SK-N-SH (cell line): ENCODE measurements around the gene SMIM5. TPM values are rescaled to one million over a fixed set of nuclear protein-coding genes. Genes with fewer than 3 reads are reported as not detected.

ENCODE experiments used
- CTCF ChIA-PET: fragments of 300-600, 350-600 bp; formaldehyde crosslinking; extraction: SDS; loops from one replicate; lab custom pipeline; 2021; lab: Yijun Ruan, JAX
- POLR2A ChIA-PET: fragments of 350-600 bp; sonication (Branson Sonifier 250); formaldehyde crosslinking; extraction: SDS; loops from one replicate; lab custom pipeline; 2020; ENCODE audit warnings: antibody characterized with exemption, inconsistent platforms; lab: Yijun Ruan, JAX
- DNase-seq: peaks from one replicate; pipeline ENCODE4 v3.0.0; 2012
- H2AFZ ChIP-seq: fragments of 200-600 bp; sonication (generic); 2 replicates; pipeline ENCODE4 v1.8.1; 2016; ENCODE audit warnings: antibody characterized with exemption, mild to moderate bottlenecking, low read depth
- H3F3A ChIP-seq: fragments of 200-600 bp; sonication (generic); replicated peaks from 2 replicates; pipeline ENCODE3; 2016; ENCODE audit warnings: antibody characterized with exemption, mild to moderate bottlenecking; ENCODE audit not compliant: insufficient read depth
- H3K27ac ChIP-seq, 2 experiments: fragments of 200-500 bp in 1 of 2; fragments of 200-600 bp in 1 of 2; sonication (Bioruptor generic) in 1 of 2; sonication (generic), shearing (Covaris generic) in 1 of 2; 2 replicates each; pipeline versions ENCODE4 v1.5.1 to v1.6.1; 2014 to 2016; ENCODE audit warnings: low read depth in 2 of 2, inconsistent platforms in 1 of 2, low read length in 1 of 2, mild to moderate bottlenecking in 1 of 2, mixed read lengths in 1 of 2
- H3K27me3 ChIP-seq: fragments of 200-600 bp; sonication (generic), shearing (Covaris generic); 2 replicates; pipeline ENCODE4 v1.6.1; 2016; ENCODE audit warnings: mixed run types; ENCODE audit not compliant: insufficient read depth
- H3K36me3 ChIP-seq, 2 experiments: fragments of 200-500 bp in 1 of 2; fragments of 200-600 bp in 1 of 2; sonication (Bioruptor generic) in 1 of 2; sonication (generic) in 1 of 2; replicated peaks in 1 of 2; 2 replicates each; pipeline versions ENCODE3 to v1.5.1; 2014 to 2016; ENCODE audit warnings: low read length in 1 of 2, mild to moderate bottlenecking in 1 of 2; ENCODE audit not compliant: insufficient read depth in 2 of 2, control insufficient read depth in 1 of 2
- H3K4me1 ChIP-seq, 2 experiments: fragments of 200-500 bp in 1 of 2; fragments of 200-600 bp in 1 of 2; sonication (Bioruptor generic) in 1 of 2; sonication (generic), shearing (Covaris generic) in 1 of 2; 2 replicates each; pipeline versions ENCODE4 v1.5.1 to v1.6.1; 2014 to 2016; ENCODE audit warnings: low read depth in 1 of 2, low read length in 1 of 2, mixed run types in 1 of 2; ENCODE audit not compliant: insufficient read depth in 2 of 2, control insufficient read depth in 1 of 2
- H3K4me2 ChIP-seq: fragments of 200-600 bp; sonication (generic), shearing (Covaris generic); 2 replicates; pipeline ENCODE4 v1.6.1; 2017; ENCODE audit warnings: mixed run types
- H3K4me3 ChIP-seq, 2 experiments: fragments of 200-500 bp in 1 of 2; fragments of 200-600 bp in 1 of 2; sonication (Bioruptor generic) in 1 of 2; sonication (generic), shearing (Covaris generic) in 1 of 2; 2 replicates each; pipeline versions ENCODE4 v1.5.1 to v1.8.1; 2014 to 2016; ENCODE audit warnings: low read depth in 2 of 2, inconsistent platforms in 1 of 2, low read length in 1 of 2, mild to moderate bottlenecking in 1 of 2, mixed read lengths in 1 of 2, moderate library complexity in 1 of 2
- H3K79me2 ChIP-seq: fragments of 200-600 bp; sonication (generic); 2 replicates; pipeline ENCODE4 v1.8.1; 2017; ENCODE audit warnings: mild to moderate bottlenecking; ENCODE audit not compliant: insufficient read depth
- H3K9ac ChIP-seq: fragments of 200-600 bp; sonication (generic); 2 replicates; pipeline ENCODE4 v1.6.1; 2017; ENCODE audit warnings: mixed run types
- H3K9me2 ChIP-seq: fragments of 200-600 bp; sonication (generic); 2 replicates; pipeline ENCODE4 v1.6.1; 2017; ENCODE audit warnings: mixed run types
- H3K9me3 ChIP-seq: fragments of 200-600 bp; sonication (generic); 2 replicates; pipeline ENCODE4 v1.6.1; 2017; ENCODE audit warnings: mixed run types, mild to moderate bottlenecking, moderate library complexity
- H4K20me1 ChIP-seq: fragments of 200-600 bp; sonication (generic); 2 replicates; pipeline ENCODE4 v1.6.1; 2017; ENCODE audit warnings: mild to moderate bottlenecking, mixed run types; ENCODE audit not compliant: insufficient read depth
- CTCF ChIP-seq: fragments of 200-600 bp; sonication (generic); IDR thresholded peaks from 2 replicates; pipeline ENCODE4 v1.6.1; 2017; ENCODE audit warnings: antibody characterized with exemption, mild to moderate bottlenecking, moderate library complexity
- ELF1 ChIP-seq: IDR thresholded peaks from 2 replicates; pipeline ENCODE4 v1.4.0; 2012
- EP300 ChIP-seq, 2 experiments: IDR thresholded peaks; 2 replicates each; pipeline versions ENCODE4 v1.4.0 to v1.6.1; 2012; ENCODE audit warnings: borderline replicate concordance in 1 of 2, low read depth in 1 of 2, low read length in 1 of 2
- FOXM1 ChIP-seq: IDR thresholded peaks from 2 replicates; pipeline ENCODE4 v1.4.0; 2012; ENCODE audit warnings: low read depth, mild to moderate bottlenecking
- GABPA ChIP-seq: IDR thresholded peaks from 2 replicates; pipeline ENCODE4 v1.4.0; 2012; ENCODE audit warnings: low read depth, mild to moderate bottlenecking
- JUND ChIP-seq: IDR thresholded peaks from 2 replicates; pipeline ENCODE4 v1.4.0; 2012
- MAX ChIP-seq: IDR thresholded peaks from 2 replicates; pipeline ENCODE4 v1.4.0; 2012; ENCODE audit warnings: low read depth
- NFIC ChIP-seq: IDR thresholded peaks from 2 replicates; pipeline ENCODE4 v1.4.0; 2012; ENCODE audit warnings: borderline replicate concordance
- NRF1 ChIP-seq: IDR thresholded peaks from 2 replicates; pipeline ENCODE4 v1.6.1; 2012; ENCODE audit warnings: low read depth, mild to moderate bottlenecking, low read length
- PBX3 ChIP-seq: IDR thresholded peaks from 2 replicates; pipeline ENCODE4; 2012
- POLR2AphosphoS5 ChIP-seq: IDR thresholded peaks from 2 replicates; pipeline ENCODE4 v1.6.1; 2012; ENCODE audit warnings: low read depth, low read length
- RAD21 ChIP-seq: IDR thresholded peaks from 2 replicates; pipeline ENCODE4 v1.6.1; 2012; ENCODE audit warnings: mild to moderate bottlenecking, low read length
- RCOR1 ChIP-seq: fragments of 150-350 bp; IDR thresholded peaks from 2 replicates; pipeline ENCODE4 v1.6.1; 2017; ENCODE audit warnings: antibody characterized with exemption, low read length
- REST ChIP-seq: IDR thresholded peaks from 2 replicates; pipeline ENCODE4 v1.6.1; 2012; ENCODE audit warnings: mild to moderate bottlenecking, low read depth, low read length, moderate library complexity
- RXRA ChIP-seq: IDR thresholded peaks from 2 replicates; pipeline ENCODE4 v1.4.0; 2012; ENCODE audit warnings: low read depth, mild to moderate bottlenecking, borderline replicate concordance
- SMC3 ChIP-seq: IDR thresholded peaks from 2 replicates; pipeline ENCODE4 v1.6.1; 2012; ENCODE audit warnings: low read depth, low read length, improper control_type of control experiment
- TAF1 ChIP-seq: IDR thresholded peaks from 2 replicates; pipeline ENCODE4 v1.6.1; 2012; ENCODE audit warnings: low read depth, mild to moderate bottlenecking, low read length, moderate library complexity, borderline replicate concordance
- TCF12 ChIP-seq: IDR thresholded peaks from 2 replicates; pipeline ENCODE4 v1.4.0; 2012
- TEAD4 ChIP-seq: IDR thresholded peaks from 2 replicates; pipeline ENCODE4 v1.4.0; 2012; ENCODE audit warnings: mild to moderate bottlenecking, borderline replicate concordance; ENCODE audit not compliant: insufficient read depth
- USF2 ChIP-seq: fragments of 150-350 bp; IDR thresholded peaks from 2 replicates; pipeline ENCODE4 v1.6.1; 2017; ENCODE audit warnings: antibody characterized with exemption, low read length, low read depth, borderline replicate concordance
- YY1 ChIP-seq: IDR thresholded peaks from 2 replicates; pipeline ENCODE4 v1.4.0; 2012; ENCODE audit warnings: low read depth, mild to moderate bottlenecking
- WGBS: methylation state at CpG from one replicate; pipeline ENCODE4 v1.1.6; 2017; ENCODE audit warnings: low lambda C conversion rate; 5-methylcytosine and 5-hydroxymethylcytosine counted together
- polyA plus RNA-seq, 3 experiments: library from polyadenylated mRNA; depleted of rRNA; stranded (reverse); fragments of >200 nt; gene quantifications; 2 replicates each; pipeline ENCODE4 v1.2.3, GENCODE V29; 2012

SMIM5 gene
- polyA plus RNA-seq, 1 of the 3 experiments (the other 2 are of a cell fraction), result 0.02 TPM

- TF ChIP-seq USF2 (no peak), JUND (no peak), POLR2AphosphoS5 (no peak), NFIC (no peak), TCF12 (no peak), SMC3 (no peak), RXRA (no peak), PBX3 (no peak)
Measured at GRCh38 chr17:75624714-75625345, 8.4 kb upstream of the SMIM5 start (continued).

- H4K20me1 ChIP-seq, result no peaks in the 10 kb centered on the region
- no peak overlapping the region for H3K9ac ChIP-seq
- H2AFZ ChIP-seq, result no peak overlapping the region
- CTCF ChIA-PET, result interaction anchor here (0.6 to 37.9 kb wide), 24 partner anchors 9 to 1288 kb away, joined by 3 to 1370 read pairs (median 4); partner anchors contain the start of genes GALK1, SMIM5 and TSEN54
- H3K9me2 ChIP-seq, result no peaks in the 10 kb centered on the region
- POLR2A ChIA-PET, result interaction anchor here (0.7 to 1.7 kb wide), 2 partner anchors 10 to 41 kb away, joined by 3 to 4 read pairs; partner anchors contain the start of genes RECQL5 and SAP30BP
- H3K27ac ChIP-seq, result peak overlapping the region in 1 of 2 experiments; percentile 1; a peak in 1 of 4 replicates
- H3K9me3 ChIP-seq, result no peaks in the 10 kb centered on the region
- H3K4me2 ChIP-seq, result no peak overlapping the region
- no peaks in the 10 kb centered on the region for H3K79me2 ChIP-seq
- H3K4me1 ChIP-seq, result peaks cover 0 to 23% of the 10 kb centered on the region in 2 experiments; a peak in 1 of 4 replicates
- WGBS, result 76% methylated on average over 6 of the region's 15 CpGs
- H3K36me3 ChIP-seq, result peaks cover 0 to 34% of the 10 kb centered on the region in 2 experiments
- DNase-seq, result peak; percentile 92
- H3F3A ChIP-seq, result no peaks in the 10 kb centered on the region
- H3K27me3 ChIP-seq, result no peaks in the 10 kb centered on the region
- no peak overlapping the region for H3K4me3 ChIP-seq
- no peak for TF ChIP-seq MAX
- TF ChIP-seq REST, result no peak
- no peak for TF ChIP-seq FOXM1
- TF ChIP-seq SMC3, result peak; percentile 19; the same call in 1 of the 2 replicates
- no peak for TF ChIP-seq TCF12
- TF ChIP-seq ELF1, result no peak
- TF ChIP-seq NFIC, result no peak
- peak; percentile 23 for TF ChIP-seq RAD21
- no peak for TF ChIP-seq RCOR1
- no peak for TF ChIP-seq NRF1
- no peak for TF ChIP-seq POLR2AphosphoS5
- TF ChIP-seq PBX3, result no peak
- no peak for TF ChIP-seq YY1
- TF ChIP-seq TAF1, result no peak
- no peak for TF ChIP-seq TEAD4
- TF ChIP-seq GABPA, result no peak
- peak; percentile 79 for TF ChIP-seq CTCF
- no peak for TF ChIP-seq EP300 (IDR thresholded peaks at IDR 0.05; ENCODE audit: borderline replicate concordance in 1 of 2, low read depth in 1 of 2, low read length in 1 of 2)
- TF ChIP-seq JUND, result no peak
Measured at GRCh38 chr17:75625813-75626486, 7.3 kb upstream of the SMIM5 start.
